Endothelial cell of umbilical vein (primary cell): ENCODE data around the gene C12orf57. TPM values are rescaled to one million over a fixed set of nuclear protein-coding genes. Genes with fewer than 3 reads are reported as not detected.
A peak's percentile ranks its signal among the peaks of the same experiment; 100 is the strongest.

ENCODE experiments used
- BruUV-seq: library from RNA; stranded (reverse); fragments of 400-500 nt; replicated peaks from 2 replicates; lab custom pipeline; 2021; lab: Mats Ljungman, UMichigan
- CTCF ChIA-PET: fragments of 300-600, 350-600 bp; sonication (Branson Sonifier 250); formaldehyde crosslinking; loops from one replicate; lab custom pipeline; 2021; ENCODE audit warnings: antibody characterized with exemption, inconsistent platforms; lab: Charles Lee
- POLR2A ChIA-PET: fragments of 300-600, 350-600 bp; sonication (Branson Sonifier 250); formaldehyde crosslinking; loops from one replicate; lab custom pipeline; 2021; ENCODE audit warnings: antibody characterized with exemption, inconsistent platforms; lab: Charles Lee
- DNase-seq: peaks from one replicate; pipeline ENCODE4 v3.0.0-alpha.2; 2011; ENCODE audit warnings: low read depth, low spot score
- FAIRE-seq: peaks from 2 replicates; lab custom pipeline; 2011; peaks lifted over from hg19 to GRCh38; lab: Jason Lieb, UNC
- H2AFZ ChIP-seq: 2 replicates; pipeline ENCODE4 v1.6.0; 2012; ENCODE audit warnings: low read depth, low read length, control low read depth, inconsistent platforms
- H3K27ac ChIP-seq: 2 replicates; pipeline ENCODE4 v1.5.1; 2011; ENCODE audit warnings: low read depth, mild to moderate bottlenecking, control low read depth, low read length, moderate library complexity; ENCODE audit not compliant: insufficient read depth
- H3K27me3 ChIP-seq, 2 experiments: 2 replicates each; pipeline versions ENCODE4 v1.6.0 to v1.6.1; 2011; ENCODE audit warnings: low read length in 2 of 2, mixed read lengths in 1 of 2; ENCODE audit not compliant: control insufficient read depth in 2 of 2, insufficient read depth in 2 of 2
- H3K36me3 ChIP-seq, 2 experiments: 2 replicates in 1 of 2; 3 replicates in 1 of 2; pipeline ENCODE4 v1.5.1; 2011; ENCODE audit warnings: low read length in 2 of 2, mild to moderate bottlenecking in 1 of 2, moderate library complexity in 1 of 2; ENCODE audit not compliant: control insufficient read depth in 2 of 2, insufficient read depth in 2 of 2; ENCODE audit errors: extremely low read depth in 1 of 2
- H3K4me1 ChIP-seq: 3 replicates; pipeline ENCODE4 v1.5.1; 2011; ENCODE audit warnings: mild to moderate bottlenecking, low read length; ENCODE audit not compliant: control insufficient read depth, insufficient read depth; ENCODE audit errors: extremely low read depth
- H3K4me2 ChIP-seq: 2 replicates; pipeline ENCODE4 v1.6.1; 2011; ENCODE audit warnings: low read length, control low read depth, mixed read lengths; ENCODE audit not compliant: insufficient read depth
- H3K4me3 ChIP-seq, 3 experiments: fragments of 200-600 bp in 1 of 3; sonication (generic), shearing (Covaris generic) in 1 of 3; replicated peaks in 1 of 3; 2 replicates each; pipeline ENCODE4 v1.5.1; 2011 to 2016; ENCODE audit warnings: control low read depth in 3 of 3, low read length in 3 of 3, mild to moderate bottlenecking in 2 of 3, inconsistent platforms in 1 of 3, low read depth in 1 of 3, moderate library complexity in 1 of 3; ENCODE audit not compliant: insufficient read depth in 1 of 3
- H3K79me2 ChIP-seq: 2 replicates; pipeline ENCODE4 v1.6.0; 2012; ENCODE audit warnings: low read length, inconsistent platforms; ENCODE audit not compliant: control insufficient read depth, insufficient read depth
- H3K9ac ChIP-seq: replicated peaks from 2 replicates; pipeline ENCODE3; 2011; ENCODE audit warnings: low read length, control low read depth; ENCODE audit not compliant: insufficient read depth; ENCODE audit errors: extremely low read depth
- H3K9me1 ChIP-seq: replicated peaks from 3 replicates; pipeline ENCODE4 v1.6.0; 2011; ENCODE audit warnings: mild to moderate bottlenecking, low read length; ENCODE audit not compliant: control insufficient read depth, insufficient read depth; ENCODE audit errors: extremely low read depth
- H3K9me3 ChIP-seq: replicated peaks from 2 replicates; pipeline ENCODE4 v1.5.1; 2012; ENCODE audit warnings: low read length, inconsistent platforms; ENCODE audit not compliant: control insufficient read depth, insufficient read depth
- H4K20me1 ChIP-seq: replicated peaks from 2 replicates; pipeline ENCODE3; 2011; ENCODE audit warnings: mild to moderate bottlenecking, low read length; ENCODE audit not compliant: control insufficient read depth, insufficient read depth; ENCODE audit errors: extremely low read depth
- EZH2 ChIP-seq: IDR thresholded peaks from 2 replicates; pipeline ENCODE4 v1.6.1; 2012; ENCODE audit warnings: borderline replicate concordance, low read depth, mild to moderate bottlenecking, moderate library complexity, low read length, inconsistent platforms; ENCODE audit not compliant: severe bottlenecking
- JUN ChIP-seq: IDR thresholded peaks from 2 replicates; pipeline ENCODE4 v1.6.1; 2011; ENCODE audit warnings: borderline replicate concordance, low read depth; ENCODE audit not compliant: insufficient read length, insufficient read depth
- MYC ChIP-seq: IDR thresholded peaks from one replicate; pipeline ENCODE4 v1.6.1; 2011; ENCODE audit warnings: mild to moderate bottlenecking, low read depth, low read length
- POLR2A ChIP-seq: IDR thresholded peaks from 2 replicates; pipeline ENCODE4 v1.6.1; 2012; ENCODE audit warnings: low read depth, mild to moderate bottlenecking, control low read depth, low read length
- POLR2AphosphoS5 ChIP-seq: IDR thresholded peaks from 2 replicates; pipeline ENCODE4 v1.6.1; 2012; ENCODE audit warnings: low read depth, mild to moderate bottlenecking, control low read depth, low read length, moderate library complexity; ENCODE audit not compliant: insufficient read depth
- dilution Hi-C: fragments of 300-500 bp; cut with MboI; formaldehyde crosslinking; loops from one replicate; pipeline ENCODE4 v1.15.0; 2019; ENCODE audit warnings: low sequenced_read_pairs; ENCODE audit not compliant: extremely low pct_ligation_motif_present
- intact Hi-C: fragments of 100-400 bp; cut with micrococcal nuclease; formaldehyde crosslinking; loops from one replicate; pipeline ENCODE4 v1.10.0; 2022
- polyA plus RNA-seq, 4 experiments: library from polyadenylated mRNA; depleted of rRNA in 3 of 4; stranded (reverse) in 3 of 4; unstranded in 1 of 4; fragments of >200 nt; gene quantifications; 2 replicates each; pipeline versions ENCODE4 v1.2.1 to v1.2.3, GENCODE V29; 2011 to 2012; ENCODE audit warnings: missing spikeins in 1 of 4
- total RNA-seq: library from RNA; stranded (reverse); gene quantifications from 2 replicates; pipeline ENCODE4 v1.2.3, GENCODE V29; 2021
- TF ChIP-seq, protein P1 (sequence below), 2 donors: IDR thresholded peaks; 1 replicate in 1 of 2; 2 replicates in 1 of 2; pipeline ENCODE4 v1.5.1; 2011; ENCODE audit warnings: low read length in 2 of 2, mild to moderate bottlenecking in 2 of 2, moderate library complexity in 2 of 2, control low read depth in 1 of 2, inconsistent platforms in 1 of 2, low read depth in 1 of 2; ENCODE audit not compliant: insufficient read depth in 1 of 2; ENCODE audit errors: extremely low read depth in 1 of 2

C12orf57 gene
- total and polyA plus RNA-seq, 2 donors (not counting 3 experiments of a cell fraction or from before 2014, with no cell fraction given): 167 to 729 TPM

DNA sequence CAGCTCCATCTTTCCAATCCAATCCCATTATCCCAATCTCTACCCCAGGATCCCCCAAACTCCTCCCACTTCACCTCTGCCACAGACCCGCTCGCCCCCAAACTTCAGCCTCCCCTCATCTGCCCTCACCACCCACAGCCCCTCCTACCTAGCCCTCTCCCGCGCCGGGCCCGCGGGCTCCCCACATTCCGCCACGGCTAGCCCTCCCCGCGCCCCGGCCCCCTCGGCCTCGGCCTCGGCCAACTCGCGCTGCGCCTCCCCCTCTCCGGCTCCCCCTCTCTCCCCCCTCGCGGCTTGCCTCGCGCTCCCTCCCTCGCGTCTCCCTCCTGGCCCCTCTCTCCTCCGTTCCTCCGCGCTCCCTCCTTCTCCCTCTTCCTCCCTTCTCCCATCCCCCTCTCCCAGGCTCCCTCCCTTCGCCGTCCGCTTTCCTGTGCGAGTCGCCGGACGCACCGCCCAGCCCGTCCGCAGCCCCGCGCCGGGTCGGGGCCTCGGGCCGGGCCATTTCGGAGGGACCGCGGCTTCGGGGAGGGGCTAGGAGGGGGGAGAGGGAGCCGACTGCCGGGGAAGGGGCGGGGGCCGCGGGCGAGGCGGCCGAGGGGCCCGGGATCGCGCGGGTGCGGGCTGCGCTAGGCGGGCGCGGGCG is 16.3 kb upstream of the C12orf57 start, which contains the start of gene ATN1:
Gene ATN1 (plus strand): TSS at position 581 of the 643 bp plus-strand sequence. CDS start 6,043 bp downstream, outside the sequence.
- ChIA-PET CTCF (interaction anchor here (1.3 to 4.3 kb wide), 8 partner anchors 10 to 58 kb away, joined by 3 to 94 read pairs (median 5); partner anchors contain the start of genes C12orf57, RNU7-1 and SPSB2), POLR2A (interaction anchor here (0.6 to 2.3 kb wide), 2 partner anchors 10 to 17 kb away, joined by 3 to 16 read pairs; partner anchors contain the start of genes C12orf57 and RNU7-1)
- BruUV-seq: no TSS peak
- peak within 1 kb of the TSS; percentile 65 for H2AFZ ChIP-seq
- intact Hi-C loops: no loop called here
- peaks cover 48% of the 10 kb centered on the region for H3K4me1 ChIP-seq
- peak within 1 kb of the TSS; percentile 72 for H3K27ac ChIP-seq
- H4K20me1 ChIP-seq: peaks cover 8% of the 10 kb centered on the region
- no peaks in the 10 kb centered on the region for H3K9me1 ChIP-seq
- DNase-seq: peak; percentile 83
- peak within 1 kb of the TSS; percentile 88 to 92 (median 90) for H3K4me3 ChIP-seq
- H3K9ac ChIP-seq: peak within 1 kb of the TSS; percentile 75
- peak within 1 kb of the TSS; percentile 87 for H3K4me2 ChIP-seq
- FAIRE-seq: peak; percentile 63
- peaks cover 0 to 2% of the 10 kb centered on the region in 2 experiments for H3K36me3 ChIP-seq
- H3K27me3 ChIP-seq: no peaks in the 10 kb centered on the region
- no peaks in the 10 kb centered on the region for H3K9me3 ChIP-seq
- H3K79me2 ChIP-seq: peaks cover 53% of the 10 kb centered on the region
- TF ChIP-seq JUN (no peak), MYC (peak; percentile 36), POLR2AphosphoS5 (peak; percentile 61), POLR2A (peak; percentile 55), EZH2 (no peak)
- TF ChIP-seq, protein P1, sequence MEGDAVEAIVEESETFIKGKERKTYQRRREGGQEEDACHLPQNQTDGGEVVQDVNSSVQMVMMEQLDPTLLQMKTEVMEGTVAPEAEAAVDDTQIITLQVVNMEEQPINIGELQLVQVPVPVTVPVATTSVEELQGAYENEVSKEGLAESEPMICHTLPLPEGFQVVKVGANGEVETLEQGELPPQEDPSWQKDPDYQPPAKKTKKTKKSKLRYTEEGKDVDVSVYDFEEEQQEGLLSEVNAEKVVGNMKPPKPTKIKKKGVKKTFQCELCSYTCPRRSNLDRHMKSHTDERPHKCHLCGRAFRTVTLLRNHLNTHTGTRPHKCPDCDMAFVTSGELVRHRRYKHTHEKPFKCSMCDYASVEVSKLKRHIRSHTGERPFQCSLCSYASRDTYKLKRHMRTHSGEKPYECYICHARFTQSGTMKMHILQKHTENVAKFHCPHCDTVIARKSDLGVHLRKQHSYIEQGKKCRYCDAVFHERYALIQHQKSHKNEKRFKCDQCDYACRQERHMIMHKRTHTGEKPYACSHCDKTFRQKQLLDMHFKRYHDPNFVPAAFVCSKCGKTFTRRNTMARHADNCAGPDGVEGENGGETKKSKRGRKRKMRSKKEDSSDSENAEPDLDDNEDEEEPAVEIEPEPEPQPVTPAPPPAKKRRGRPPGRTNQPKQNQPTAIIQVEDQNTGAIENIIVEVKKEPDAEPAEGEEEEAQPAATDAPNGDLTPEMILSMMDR (IDR thresholded peaks at IDR 0.05; ENCODE audit: extremely low read depth in 1 of 2, insufficient read depth in 1 of 2, low read depth in 1 of 2, low read length in 2 of 2): no peak
- dilution Hi-C loops: no loop called here
